Measurements from ENCODE around the gene PTCHD4. TPM values are rescaled to one million over a fixed set of nuclear protein-coding genes. Genes with fewer than 3 reads are reported as not detected.
"Not testable (repeated sequence)": the region's sequence is repeated elsewhere in the genome, so short reads cannot be mapped to it uniquely, and the experiment has no call there.

PTCHD4 gene
- total RNA-seq, 1 donor from 2014 or later = 2.7 TPM

GRCh38 chr6:48110436-48111142 lies 408 bp downstream of the PTCHD4 start:
- Mint-ChIP-seq H3K4me3 (ENCODE audit: low read depth) (peak overlapping the region; percentile 72), H3K27me3 (no peaks in the 10 kb centered on the region), H3K4me1 (ENCODE audit: low read depth) (peaks cover 27% of the 10 kb centered on the region), H3K9me3 (ENCODE audit: low read depth) (peaks cover 6% of the 10 kb centered on the region), H3K36me3 (ENCODE audit: insufficient read depth) (no peaks in the 10 kb centered on the region), H3K27ac (peak overlapping the region; percentile 96)
- no peak for TF ChIP-seq CTCF (IDR thresholded peaks at IDR 0.05; ENCODE audit: unreplicated experiment)
- DNase-seq (ENCODE audit: low spot score, unreplicated experiment) = no peak

- DNase-seq (ENCODE audit: low spot score, unreplicated experiment) = no peak
- H3K27me3 Mint-ChIP-seq = no peaks in the 10 kb centered on the region
- H3K27ac Mint-ChIP-seq = peak overlapping the region; percentile 73
- peaks cover 27% of the 10 kb centered on the region for H3K4me1 Mint-ChIP-seq (ENCODE audit: low read depth)
- TF ChIP-seq CTCF (IDR thresholded peaks at IDR 0.05; ENCODE audit: unreplicated experiment) = no peak
- H3K4me3 Mint-ChIP-seq (ENCODE audit: low read depth) = peak overlapping the region; percentile 60
- peaks cover 11% of the 10 kb centered on the region for H3K9me3 Mint-ChIP-seq (ENCODE audit: low read depth)
- no peaks in the 10 kb centered on the region for H3K36me3 Mint-ChIP-seq (ENCODE audit: insufficient read depth)
Measured at GRCh38 chr6:48109944-48110343, 1.1 kb downstream of the PTCHD4 start.

GRCh38 chr6:48102476-48103195 lies 8.4 kb downstream of the PTCHD4 start:
- not testable (repeated sequence) for H3K27me3 Mint-ChIP-seq; H3K4me3 Mint-ChIP-seq (ENCODE audit: low read depth)
- peaks cover 18% of the 10 kb centered on the region for H3K9me3 Mint-ChIP-seq (ENCODE audit: low read depth)

GRCh38 chr6:48101290-48101689 lies 9.7 kb downstream of the PTCHD4 start:
- Mint-ChIP-seq H3K27ac (no peak overlapping the region), H3K4me1 (ENCODE audit: low read depth) (no peaks in the 10 kb centered on the region), H3K27me3 (no peaks in the 10 kb centered on the region), H3K9me3 (ENCODE audit: low read depth) (peaks cover 18% of the 10 kb centered on the region), H3K36me3 (ENCODE audit: insufficient read depth) (peaks cover 5% of the 10 kb centered on the region), H3K4me3 (ENCODE audit: low read depth) (no peak overlapping the region)
- no peak for DNase-seq (ENCODE audit: low spot score, unreplicated experiment)
- TF ChIP-seq CTCF (IDR thresholded peaks at IDR 0.05; ENCODE audit: unreplicated experiment) = no peak

More at GRCh38 chr6:48102476-48103195, 8.4 kb downstream of the PTCHD4 start:
- H3K4me1 Mint-ChIP-seq (ENCODE audit: low read depth); DNase-seq (ENCODE audit: low spot score, unreplicated experiment); H3K36me3 Mint-ChIP-seq (ENCODE audit: insufficient read depth): not testable (repeated sequence)
- peak overlapping the region; percentile 24 for H3K27ac Mint-ChIP-seq

- Mint-ChIP-seq H3K4me1 (ENCODE audit: low read depth) (no peaks in the 10 kb centered on the region), H3K27me3 (no peaks in the 10 kb centered on the region), H3K36me3 (ENCODE audit: insufficient read depth) (peaks cover 5% of the 10 kb centered on the region), H3K4me3 (ENCODE audit: low read depth) (no peak overlapping the region), H3K27ac (no peak overlapping the region), H3K9me3 (ENCODE audit: low read depth) (peaks cover 12% of the 10 kb centered on the region)
- DNase-seq (ENCODE audit: low spot score, unreplicated experiment) = no peak
- TF ChIP-seq CTCF (IDR thresholded peaks at IDR 0.05; ENCODE audit: unreplicated experiment) = no peak
Measured at GRCh38 chr6:48100588-48100895, 10.5 kb downstream of the PTCHD4 start.

All from progenitor cell of endocrine pancreas (in vitro differentiated cells).